T47D (cell line): Measurements from ENCODE around the gene PROK1.
A peak's percentile ranks its signal among the peaks of the same experiment; 100 is the strongest.

Experiments
- DNase-seq, 2 experiments: peaks; one replicate each; pipeline versions ENCODE4 v3.0.0 to v3.0.0-alpha.2; 2011 to 2012; ENCODE audit warnings: low read depth in 1 of 2, low spot score in 1 of 2
- JUND ChIP-seq: IDR thresholded peaks from 2 replicates; pipeline ENCODE4 v1.6.1; 2012; ENCODE audit warnings: low read depth
- in situ Hi-C: cut with HindIII; loops from 2 replicates; pipeline ENCODE4 v1.10.0; 2016; ENCODE audit warnings: low sequenced_read_pairs, low pct_unique_long_range_greater_than_20kb

The PROK1 gene

DNA sequence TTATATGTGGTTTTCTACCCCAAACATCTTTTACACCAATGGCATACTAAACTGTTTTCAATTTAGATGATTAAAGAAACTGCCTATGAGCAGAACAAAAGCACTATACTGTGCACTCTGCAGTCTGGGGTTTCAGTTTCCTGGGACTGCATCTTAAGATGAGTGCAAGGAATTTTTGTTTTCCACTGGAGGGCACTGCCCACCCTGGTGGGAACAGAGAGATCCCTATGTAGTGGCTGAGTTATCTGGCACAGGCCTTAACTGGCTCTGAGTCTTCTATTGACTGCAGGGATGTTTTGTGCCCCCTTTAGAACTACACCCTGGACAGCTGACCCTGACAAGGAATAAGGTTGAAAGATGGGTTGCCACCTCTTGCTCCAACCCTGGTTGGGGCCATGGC lies 12.0 kb downstream of the PROK1 start:
- DNase-seq = no peak
- in situ Hi-C loops = no loop called here
- no peak for TF ChIP-seq JUND

DNA sequence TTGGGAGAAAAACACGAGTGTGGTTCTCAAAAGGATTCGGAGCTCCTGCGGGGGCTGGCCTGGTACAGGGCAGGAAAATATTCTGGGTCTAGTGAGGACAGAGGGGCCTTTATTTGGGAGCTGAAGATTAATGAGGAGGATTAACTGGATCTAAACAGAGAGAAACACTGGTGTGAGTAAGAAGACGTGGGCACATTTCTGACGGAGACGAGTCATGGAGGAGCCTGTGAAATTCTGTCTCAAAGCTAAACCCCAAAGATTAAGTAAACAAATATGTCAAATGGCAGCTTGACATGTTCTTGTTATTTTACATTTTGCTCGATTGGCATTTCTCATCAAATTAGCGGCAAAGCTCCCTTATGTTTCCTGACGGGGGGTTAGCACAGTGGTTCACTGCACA lies 12.8 kb downstream of the PROK1 start:
- TF ChIP-seq JUND = no peak
- in situ Hi-C loops = no loop called here
- no peak for DNase-seq

DNA sequence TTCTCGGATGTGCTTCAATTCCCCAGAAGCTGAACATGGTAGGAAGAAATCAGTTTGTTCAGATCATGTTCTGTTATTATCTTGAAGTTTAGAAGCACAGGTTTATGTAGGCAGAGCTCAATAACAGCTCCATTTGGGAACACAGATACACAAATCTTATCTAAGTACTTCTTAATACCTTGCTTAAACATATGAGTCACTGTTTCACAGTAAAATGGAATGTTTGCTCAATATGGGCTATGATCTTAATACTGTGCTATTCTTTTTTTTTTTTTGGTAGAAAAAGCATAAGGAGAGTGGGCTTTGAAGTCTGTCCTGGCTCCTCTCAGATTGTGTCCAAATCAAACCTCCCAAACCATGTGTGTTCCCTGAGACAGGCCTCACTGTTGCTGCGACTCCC lies 13.4 kb downstream of the PROK1 start:
- no peak for DNase-seq
- in situ Hi-C loops = no loop called here
- TF ChIP-seq JUND = no peak

DNA sequence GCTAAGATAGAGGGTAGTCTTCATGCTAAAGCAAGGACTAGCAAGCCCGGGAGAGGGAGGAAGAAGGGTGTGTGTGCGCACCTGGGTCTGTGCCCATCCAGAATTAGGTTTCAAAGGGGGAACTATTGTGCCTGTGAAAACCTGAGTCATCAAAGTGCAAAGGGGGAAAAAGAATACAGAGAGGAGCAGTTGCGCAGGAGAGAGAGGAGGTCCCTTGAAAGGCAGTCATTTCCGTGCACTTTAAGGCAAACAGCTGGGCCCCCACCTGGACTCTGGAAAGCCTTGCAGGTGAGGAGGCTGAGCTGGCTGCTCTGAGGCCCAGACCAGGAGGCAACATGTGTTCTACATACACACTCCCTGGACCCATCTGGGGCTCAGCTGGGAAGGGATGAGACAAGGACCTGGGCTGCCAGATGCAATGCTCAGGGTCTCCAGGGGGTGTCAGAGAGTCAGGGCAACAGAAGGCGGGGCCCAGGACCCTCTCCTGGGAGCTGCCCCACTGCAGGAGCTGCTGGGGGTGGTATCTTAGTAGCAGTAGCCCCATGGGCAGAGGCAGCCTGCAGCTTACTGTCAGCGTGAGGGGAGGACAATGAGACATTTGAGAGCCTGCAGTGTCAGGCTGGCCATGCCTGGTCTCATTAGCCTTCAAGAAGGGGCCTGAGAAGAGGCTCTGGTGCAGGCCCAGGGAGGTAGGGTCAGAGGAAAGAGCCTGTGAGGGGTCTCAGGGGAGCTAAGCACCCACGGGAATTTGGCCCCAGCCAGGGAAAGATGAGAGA lies 14.3 kb downstream of the PROK1 start:
- in situ Hi-C loops = no loop called here
- DNase-seq = no peak
- no peak for TF ChIP-seq JUND

DNA sequence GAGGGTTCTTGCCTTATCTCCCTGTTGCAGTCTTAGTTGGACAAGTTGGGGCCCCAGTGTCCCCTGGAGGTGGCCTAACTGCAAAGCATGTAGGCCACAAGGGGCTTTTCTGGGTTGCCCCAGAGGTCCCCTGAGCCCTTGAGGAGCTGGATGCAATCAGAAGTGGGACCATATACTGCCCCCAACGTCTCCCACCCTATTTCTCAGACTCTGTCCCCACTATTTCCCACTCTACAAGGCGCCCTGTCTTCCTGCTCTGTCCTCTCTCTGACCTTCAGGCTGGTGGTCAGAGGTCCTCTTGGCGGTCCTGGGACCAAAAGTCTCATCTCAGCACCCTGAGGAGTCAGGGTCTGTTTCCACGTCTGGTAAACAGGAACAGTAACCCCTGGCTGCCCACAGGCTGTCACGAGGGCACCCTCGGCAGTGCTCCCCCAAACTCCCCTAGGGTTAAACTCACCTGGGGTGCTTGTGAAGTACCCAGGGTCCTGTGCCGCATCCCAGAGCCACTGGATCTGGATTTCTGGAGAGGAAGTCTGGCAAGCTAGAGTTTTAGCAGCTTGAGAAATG lies 14.9 kb downstream of the PROK1 start:
- TF ChIP-seq JUND = no peak
- DNase-seq = no peak
- in situ Hi-C loops = no loop called here

DNA sequence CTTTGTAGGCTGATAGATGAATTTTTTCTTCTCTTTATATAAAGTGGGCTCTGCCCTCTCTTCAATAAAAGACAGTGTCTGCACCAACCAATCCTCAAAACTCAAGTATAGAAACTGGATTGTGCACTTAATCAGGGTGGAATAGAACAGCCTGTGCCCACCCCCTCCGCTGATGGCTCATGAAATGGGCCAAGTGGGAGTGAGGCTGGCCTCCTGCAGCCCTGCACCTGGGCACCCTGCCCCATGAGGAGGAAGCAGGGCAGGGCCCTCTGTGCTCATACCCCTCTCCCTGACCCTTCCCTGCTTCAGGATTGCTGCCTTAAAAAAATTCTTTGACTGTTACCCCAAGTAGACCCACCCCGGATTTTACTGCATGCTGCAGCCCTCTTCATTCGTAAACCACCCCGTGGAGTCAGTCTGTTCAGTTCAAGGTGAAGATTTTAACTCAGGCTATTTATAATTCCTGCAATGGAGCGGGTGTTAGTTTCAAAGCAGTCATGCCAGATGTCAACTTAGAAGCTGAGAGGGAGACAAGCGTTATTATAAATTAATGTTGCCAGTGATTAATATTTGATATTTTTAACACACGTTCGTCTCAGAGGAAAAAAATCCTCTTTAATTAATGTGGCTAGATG lies 15.8 kb downstream of the PROK1 start:
- DNase-seq = no peak
- in situ Hi-C loops = no loop called here
- TF ChIP-seq JUND = no peak

DNA sequence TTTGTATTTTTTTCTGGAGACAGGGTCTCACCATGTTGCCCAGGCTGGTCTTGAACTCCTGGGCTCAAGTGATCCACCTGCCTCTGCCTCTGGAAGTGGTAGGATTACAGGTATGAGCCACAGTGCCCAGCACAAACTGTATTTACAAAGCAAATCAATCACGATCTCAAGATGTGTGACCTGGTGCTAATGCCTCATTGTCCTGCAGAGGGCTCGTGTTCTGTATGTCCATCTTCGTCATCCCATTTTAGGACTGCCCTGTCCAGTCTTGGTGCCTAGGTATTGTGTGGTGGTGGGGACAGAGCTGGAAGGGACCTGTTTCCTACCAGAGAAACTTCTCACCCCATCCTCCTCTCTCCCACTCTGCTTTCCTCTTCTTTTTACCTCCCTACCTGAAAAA lies 20.2 kb downstream of the PROK1 start:
- DNase-seq = peak in 1 of 2 experiments; percentile 50
- no peak for TF ChIP-seq JUND
- in situ Hi-C loops = no loop called here

DNA sequence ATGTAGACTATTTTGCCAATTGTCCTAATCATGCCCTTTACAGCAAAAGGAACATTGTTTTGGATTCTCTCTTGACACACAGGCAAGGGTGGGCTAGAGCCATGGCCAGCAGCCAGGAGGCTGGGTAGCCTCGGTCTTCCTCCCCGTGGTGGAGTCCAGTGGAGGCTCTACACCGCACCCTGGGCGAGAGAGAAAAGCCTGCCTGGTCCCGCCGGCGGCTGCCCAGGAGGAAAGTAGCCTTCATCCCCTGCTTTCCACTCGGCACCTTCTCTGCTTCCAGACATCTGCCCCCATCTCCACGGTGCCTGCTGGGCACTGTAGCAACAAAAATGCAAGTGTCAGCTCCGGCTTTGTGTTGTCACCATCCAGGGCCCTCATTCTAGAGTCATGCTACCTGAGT lies 21.6 kb downstream of the PROK1 start:
- no peak for TF ChIP-seq JUND
- in situ Hi-C loops = no loop called here
- no peak for DNase-seq

DNA sequence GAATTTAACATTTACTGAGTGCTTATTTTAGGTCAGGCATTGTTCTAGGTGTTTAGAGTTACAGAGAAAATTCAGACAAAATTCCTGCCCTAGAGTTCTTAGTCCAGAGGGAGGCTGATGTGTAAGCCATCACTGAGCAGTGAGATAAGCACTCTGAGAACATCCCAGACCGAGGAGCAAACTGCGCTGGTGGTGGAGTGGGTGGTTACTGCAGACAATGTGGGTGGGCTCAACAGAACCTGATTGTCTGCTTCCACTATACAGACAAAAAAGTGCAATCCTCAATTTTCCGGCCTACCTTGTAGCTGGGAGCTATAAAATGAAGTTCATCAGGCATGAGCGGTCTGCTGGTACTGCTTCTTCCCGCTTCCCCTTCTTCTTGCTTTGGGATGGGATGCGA lies 23.5 kb downstream of the PROK1 start:
- in situ Hi-C loops = no loop called here
- no peak for DNase-seq
- no peak for TF ChIP-seq JUND

DNA sequence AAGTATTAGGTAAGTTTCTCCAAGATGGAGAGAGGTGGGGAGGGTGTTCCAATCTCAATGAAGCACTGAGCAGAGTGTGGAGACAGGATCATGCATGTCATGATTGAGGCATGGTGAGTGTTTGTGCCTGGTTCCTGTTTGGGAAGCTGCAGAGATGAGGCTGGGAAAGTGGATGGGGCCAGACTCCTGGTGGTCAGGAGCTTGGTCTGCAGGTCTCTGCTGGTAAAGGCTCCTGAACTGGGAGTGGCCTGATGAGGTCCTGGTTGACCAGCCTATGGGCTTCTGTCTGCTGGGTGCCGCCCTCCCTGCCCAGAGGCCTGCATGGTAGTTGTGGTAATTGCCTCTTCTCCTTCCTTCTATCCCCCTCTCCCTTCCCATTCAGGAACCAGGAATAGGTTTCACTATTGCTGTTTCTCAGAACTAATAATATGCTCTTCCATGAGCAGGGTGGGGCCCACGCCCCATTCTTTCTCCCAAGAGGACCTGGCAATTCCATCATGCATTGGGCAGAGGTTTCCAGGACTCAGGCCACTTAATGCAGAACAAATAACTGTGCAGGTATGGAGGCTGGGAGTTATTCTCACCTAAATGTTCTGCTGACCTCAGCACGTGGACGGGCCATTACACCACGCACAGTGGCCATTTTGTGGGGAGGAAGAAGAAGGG lies 24.5 kb downstream of the PROK1 start:
- no peak for TF ChIP-seq JUND
- DNase-seq = peak in 1 of 2 experiments; percentile 20
- in situ Hi-C loops = no loop called here

DNA sequence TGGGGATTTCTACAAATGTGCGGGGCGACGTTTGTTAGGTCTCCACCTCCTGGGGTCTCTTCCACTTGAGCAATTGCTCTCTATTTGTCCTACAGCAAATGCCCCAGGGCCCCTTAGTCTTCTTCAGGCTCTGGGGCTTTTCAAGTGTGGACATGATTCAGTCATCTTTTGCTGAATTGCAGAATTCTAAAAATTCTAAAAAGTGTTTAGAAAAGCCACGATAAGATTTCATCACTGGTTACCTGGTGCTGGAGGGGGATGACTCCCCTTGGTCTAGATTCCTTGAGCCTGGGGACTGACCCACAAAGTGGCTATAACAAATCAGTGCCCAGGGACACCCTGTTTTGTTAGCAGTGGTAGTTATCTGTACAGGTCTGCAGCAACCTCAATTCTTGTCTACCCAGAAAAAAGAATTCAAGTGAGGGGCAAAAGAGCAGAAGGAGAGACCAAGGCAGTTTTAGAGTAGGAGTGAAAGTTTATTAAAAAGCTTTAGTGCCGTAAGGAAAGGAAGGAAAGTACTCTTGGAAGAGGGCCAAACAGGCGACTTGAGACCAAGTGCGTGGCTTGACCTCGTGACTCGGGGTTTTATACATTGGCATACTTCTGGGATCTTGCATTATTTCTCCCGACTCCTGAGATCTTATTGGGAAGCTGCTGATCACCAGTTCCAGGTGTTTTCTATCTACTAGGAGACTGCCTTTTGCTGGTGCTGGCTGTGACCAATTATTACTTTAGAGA lies 25.2 kb downstream of the PROK1 start:
- TF ChIP-seq JUND = no peak
- in situ Hi-C loops = no loop called here
- no peak for DNase-seq

DNA sequence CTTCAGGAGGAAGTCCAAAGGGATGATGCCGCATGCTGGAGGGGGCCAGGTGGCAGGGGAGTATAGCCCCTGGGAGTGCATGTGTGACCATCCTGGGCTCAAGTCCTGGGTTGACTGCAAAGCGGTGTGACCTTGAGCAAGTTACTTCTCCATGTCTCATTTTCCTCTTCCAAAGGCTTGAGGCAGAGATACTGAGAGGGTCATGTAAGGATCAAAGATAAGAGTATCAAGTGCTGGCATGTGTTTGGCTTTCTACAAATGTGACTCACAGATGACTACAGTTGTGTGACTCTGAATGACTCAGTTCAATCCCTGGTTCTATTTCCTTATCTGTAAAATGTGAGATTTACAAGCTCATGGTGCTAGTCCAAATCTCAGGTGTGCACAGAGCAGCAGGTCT lies 26.1 kb downstream of the PROK1 start:
- DNase-seq = no peak
- TF ChIP-seq JUND = no peak
- in situ Hi-C loops = no loop called here
